ENCODE results near the gene SRM.
"Not testable (repeated sequence)": the region's sequence is repeated elsewhere in the genome, so short reads cannot be mapped to it uniquely, and the experiment has no call there.

Gene SRM

GRCh38 chr1:11044086-11044848, 15.6 kb downstream of the SRM start:
- DNase-seq: no peak

GRCh38 chr1:11042995-11043874, 16.6 kb downstream of the SRM start:
- no peak for DNase-seq

DNA sequence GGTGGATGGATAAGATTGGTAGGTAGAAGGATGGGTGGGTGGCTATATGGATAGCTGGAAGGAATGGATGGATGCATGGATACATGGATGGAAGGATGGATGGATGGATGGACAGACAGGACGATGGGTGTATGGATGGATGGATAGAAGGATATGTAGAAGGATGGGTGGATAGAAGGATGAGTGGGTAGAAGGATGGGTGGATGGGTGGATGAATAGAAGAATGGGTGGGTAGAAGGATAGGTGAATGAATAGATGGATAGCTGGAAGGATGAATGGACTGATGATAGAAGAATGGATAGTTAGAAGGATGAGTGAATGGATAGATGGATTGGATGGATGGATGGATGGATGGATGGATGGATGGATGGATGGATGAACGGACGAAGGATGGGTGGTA, 17.8 kb downstream of the SRM start:
- no peak for DNase-seq

- DNase-seq: no peak
Measured at GRCh38 chr1:11041048-11041447, 18.8 kb downstream of the SRM start.

DNA sequence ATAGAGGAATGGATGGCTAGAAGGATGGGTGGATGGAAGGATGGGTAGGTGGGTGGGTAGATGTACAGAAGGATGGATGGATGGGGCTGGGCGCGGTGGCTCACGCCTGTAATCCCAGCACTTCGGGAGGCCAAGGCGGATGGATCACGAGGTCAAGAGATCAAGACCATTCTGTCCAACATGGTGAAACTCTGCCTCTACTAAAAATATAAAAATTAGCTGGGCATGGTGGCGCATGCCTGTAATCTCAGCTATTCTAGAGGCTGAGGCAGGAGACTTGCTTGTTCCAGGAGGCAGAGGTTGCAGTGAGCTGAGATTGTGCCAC, 19.8 kb downstream of the SRM start:
- not testable (repeated sequence) for DNase-seq

- no peak for DNase-seq
Measured at GRCh38 chr1:11039351-11040104, 20.3 kb downstream of the SRM start.

GRCh38 chr1:11037740-11038182, 22.1 kb downstream of the SRM start:
- DNase-seq: peak; percentile 81 to 88

GRCh38 chr1:11037019-11037739, 22.6 kb downstream of the SRM start:
- DNase-seq: not testable (repeated sequence)

- DNase-seq: no peak
Measured at GRCh38 chr1:11031624-11032262, 28.1 kb downstream of the SRM start.

- DNase-seq: no peak
Measured at GRCh38 chr1:11030865-11031264, 29.0 kb downstream of the SRM start.

- DNase-seq: no peak
Measured at GRCh38 chr1:11028018-11028417, 31.8 kb downstream of the SRM start.

GRCh38 chr1:11027316-11027715, 32.5 kb downstream of the SRM start:
- DNase-seq: no peak

- DNase-seq: no peak
Measured at GRCh38 chr1:11026903-11027302, 32.9 kb downstream of the SRM start.

DNA sequence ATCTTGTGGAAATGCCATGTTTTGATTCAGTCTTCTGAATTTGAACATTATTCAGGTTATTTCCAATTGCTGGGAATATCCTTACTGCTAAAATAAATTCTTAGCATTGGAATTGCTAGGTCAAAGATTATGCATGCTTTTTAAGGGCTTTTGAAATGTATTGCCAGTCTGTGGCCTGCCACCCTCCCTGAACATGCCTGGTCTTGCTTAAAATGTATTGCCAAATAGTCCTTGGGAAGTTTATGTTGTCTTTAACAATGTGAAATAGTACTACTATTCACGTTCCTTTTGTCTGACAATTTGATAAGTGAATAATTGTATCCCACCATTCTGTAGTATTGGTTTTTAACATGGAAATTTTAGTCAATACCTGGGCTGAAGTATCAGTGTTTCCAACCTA, 33.8 kb downstream of the SRM start:
- no peak for DNase-seq

DNA sequence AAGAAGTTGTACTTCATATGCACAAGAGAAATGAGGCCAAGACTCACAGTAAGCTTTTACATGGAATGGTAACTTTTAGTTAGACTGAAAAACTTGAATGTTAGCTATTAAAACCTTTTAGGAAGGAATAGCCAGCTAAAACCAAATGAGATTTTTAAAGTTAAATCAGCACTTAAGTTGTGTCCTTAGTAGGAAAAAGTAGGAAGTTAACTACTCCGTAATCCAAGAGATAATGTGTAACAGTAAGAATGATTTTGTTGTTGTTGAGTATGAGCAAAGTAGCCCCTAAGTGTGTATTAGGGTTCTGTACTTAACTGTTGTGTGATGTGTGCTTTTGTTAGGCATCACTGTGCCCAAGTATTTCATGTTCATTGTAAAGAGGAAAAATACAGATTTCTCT, 34.2 kb downstream of the SRM start:
- no peak for DNase-seq

DNA sequence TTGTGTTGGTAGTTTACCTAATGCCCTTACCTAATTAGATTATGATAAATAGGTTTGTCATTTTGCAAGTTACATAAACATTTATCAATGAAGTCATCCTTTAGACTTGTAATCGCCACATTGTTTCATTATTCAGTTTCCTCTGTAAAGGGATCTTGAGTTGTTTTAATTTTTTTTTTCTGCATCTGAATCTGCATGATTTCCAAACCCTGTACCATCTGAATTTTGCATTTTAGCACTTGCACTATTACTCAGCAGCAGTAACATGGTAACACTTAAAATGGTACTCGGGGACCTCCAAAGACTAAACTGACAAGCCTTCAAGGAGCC, 35.0 kb downstream of the SRM start:
- no peak for DNase-seq

- DNase-seq: no peak
Measured at GRCh38 chr1:11024154-11024873, 35.5 kb downstream of the SRM start.

DNA sequence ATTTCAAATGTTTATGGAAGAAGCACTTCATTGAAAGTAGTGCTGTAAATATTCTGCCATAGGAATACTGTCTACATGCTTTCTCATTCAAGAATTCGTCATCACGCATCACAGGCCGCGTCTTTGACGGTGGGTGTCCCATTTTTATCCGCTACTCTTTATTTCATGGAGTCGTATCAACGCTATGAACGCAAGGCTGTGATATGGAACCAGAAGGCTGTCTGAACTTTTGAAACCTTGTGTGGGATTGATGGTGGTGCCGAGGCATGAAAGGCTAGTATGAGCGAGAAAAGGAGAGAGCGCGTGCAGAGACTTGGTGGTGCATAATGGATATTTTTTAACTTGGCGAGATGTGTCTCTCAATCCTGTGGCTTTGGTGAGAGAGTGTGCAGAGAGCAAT, 36.6 kb downstream of the SRM start:
- no peak for DNase-seq

GRCh38 chr1:11019971-11020370, 39.8 kb downstream of the SRM start:
- no peak for DNase-seq

DNA sequence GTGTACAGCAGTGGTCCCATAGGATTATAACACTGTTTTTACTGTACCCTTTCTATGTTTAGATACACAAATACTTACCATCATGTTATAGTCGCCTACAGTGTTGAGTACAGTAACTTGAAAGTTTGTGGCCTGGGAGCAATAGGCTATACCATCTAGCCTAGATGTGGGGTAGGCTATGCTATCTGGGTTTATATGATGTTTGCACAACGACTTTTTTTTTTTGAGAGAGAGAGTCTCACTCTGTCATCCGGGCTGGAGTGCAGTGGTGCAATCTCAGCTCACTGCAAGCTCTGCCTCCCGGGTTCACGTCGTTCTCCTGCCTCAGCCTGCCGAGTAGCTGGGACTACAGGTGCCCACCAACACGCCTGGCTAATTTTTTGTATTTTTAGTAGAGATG, 40.5 kb downstream of the SRM start:
- not testable (repeated sequence) for DNase-seq

DNA sequence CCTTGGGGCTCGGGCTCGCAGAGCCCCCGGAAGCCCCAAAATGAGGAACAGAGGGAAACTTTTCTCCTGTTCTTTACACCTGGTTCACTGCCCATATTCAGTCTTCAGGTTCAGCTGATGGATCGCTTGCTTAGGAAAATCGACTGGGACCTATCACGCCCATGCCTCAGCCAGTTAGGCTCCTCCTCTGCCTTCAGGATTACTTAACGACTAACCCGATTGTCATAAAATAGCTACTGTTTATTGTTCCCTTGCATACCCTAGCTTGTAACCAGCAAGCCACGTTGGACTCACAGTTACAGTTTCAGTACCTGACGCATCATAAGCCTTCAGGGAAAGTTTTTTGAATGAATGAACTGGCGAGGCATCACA, 46.7 kb downstream of the SRM start:
- DNase-seq: no peak
